Measurements from ENCODE around the gene NUP210L. TPM values are rescaled to one million over a fixed set of nuclear protein-coding genes. Genes with fewer than 3 reads are reported as not detected.

The NUP210L gene
- total and polyA plus RNA-seq, 2 of the 13 experiments (the other 11 are each of a cell fraction or from before 2014, with no cell fraction given) = not detected

DNA sequence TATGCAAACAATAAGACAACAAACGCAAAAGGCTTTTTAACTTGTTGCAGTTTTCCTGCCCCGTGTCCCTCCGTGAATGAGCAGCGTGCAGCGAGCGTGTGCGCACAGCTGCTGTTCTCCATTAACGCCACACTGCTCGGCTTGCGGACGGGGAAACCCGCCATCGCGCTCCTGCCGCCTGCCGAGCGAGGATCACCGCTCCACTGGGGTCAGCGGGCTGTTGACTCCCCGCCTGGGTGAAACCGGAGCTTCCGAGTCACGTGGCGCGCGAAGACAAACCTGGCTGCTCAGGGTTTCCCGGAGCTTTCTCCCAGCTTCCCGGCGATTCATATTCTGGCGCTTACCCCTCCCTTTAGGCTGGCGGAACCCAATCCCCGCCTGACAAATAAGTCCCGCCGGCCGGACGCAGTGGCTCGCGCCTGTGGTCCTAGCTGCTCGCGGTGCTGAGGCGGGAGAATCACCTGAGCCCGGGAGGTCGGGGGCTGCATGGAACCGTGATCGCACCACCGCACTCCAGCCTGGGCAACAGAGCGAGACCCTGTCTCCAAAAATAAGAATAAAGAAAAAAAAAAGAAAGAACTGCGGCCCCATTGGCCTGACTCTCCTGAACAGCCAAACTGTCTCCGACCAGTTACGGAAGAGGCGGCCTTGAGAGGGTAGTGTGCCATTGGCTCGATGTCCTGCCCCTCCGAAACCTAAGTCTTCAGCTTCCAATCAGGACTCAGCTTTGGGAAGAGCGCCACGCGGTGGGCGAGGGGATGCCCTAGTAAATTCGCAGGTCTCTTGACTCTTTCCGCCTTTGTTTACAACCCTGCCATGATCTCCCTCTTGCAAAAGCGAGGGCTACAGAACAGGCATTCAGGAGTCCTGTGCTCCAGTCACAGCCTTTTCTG is 187.5 kb downstream of the NUP210L start, which contains the start of gene CREB3L4 (continued):
- TF ChIP-seq, protein P1, sequence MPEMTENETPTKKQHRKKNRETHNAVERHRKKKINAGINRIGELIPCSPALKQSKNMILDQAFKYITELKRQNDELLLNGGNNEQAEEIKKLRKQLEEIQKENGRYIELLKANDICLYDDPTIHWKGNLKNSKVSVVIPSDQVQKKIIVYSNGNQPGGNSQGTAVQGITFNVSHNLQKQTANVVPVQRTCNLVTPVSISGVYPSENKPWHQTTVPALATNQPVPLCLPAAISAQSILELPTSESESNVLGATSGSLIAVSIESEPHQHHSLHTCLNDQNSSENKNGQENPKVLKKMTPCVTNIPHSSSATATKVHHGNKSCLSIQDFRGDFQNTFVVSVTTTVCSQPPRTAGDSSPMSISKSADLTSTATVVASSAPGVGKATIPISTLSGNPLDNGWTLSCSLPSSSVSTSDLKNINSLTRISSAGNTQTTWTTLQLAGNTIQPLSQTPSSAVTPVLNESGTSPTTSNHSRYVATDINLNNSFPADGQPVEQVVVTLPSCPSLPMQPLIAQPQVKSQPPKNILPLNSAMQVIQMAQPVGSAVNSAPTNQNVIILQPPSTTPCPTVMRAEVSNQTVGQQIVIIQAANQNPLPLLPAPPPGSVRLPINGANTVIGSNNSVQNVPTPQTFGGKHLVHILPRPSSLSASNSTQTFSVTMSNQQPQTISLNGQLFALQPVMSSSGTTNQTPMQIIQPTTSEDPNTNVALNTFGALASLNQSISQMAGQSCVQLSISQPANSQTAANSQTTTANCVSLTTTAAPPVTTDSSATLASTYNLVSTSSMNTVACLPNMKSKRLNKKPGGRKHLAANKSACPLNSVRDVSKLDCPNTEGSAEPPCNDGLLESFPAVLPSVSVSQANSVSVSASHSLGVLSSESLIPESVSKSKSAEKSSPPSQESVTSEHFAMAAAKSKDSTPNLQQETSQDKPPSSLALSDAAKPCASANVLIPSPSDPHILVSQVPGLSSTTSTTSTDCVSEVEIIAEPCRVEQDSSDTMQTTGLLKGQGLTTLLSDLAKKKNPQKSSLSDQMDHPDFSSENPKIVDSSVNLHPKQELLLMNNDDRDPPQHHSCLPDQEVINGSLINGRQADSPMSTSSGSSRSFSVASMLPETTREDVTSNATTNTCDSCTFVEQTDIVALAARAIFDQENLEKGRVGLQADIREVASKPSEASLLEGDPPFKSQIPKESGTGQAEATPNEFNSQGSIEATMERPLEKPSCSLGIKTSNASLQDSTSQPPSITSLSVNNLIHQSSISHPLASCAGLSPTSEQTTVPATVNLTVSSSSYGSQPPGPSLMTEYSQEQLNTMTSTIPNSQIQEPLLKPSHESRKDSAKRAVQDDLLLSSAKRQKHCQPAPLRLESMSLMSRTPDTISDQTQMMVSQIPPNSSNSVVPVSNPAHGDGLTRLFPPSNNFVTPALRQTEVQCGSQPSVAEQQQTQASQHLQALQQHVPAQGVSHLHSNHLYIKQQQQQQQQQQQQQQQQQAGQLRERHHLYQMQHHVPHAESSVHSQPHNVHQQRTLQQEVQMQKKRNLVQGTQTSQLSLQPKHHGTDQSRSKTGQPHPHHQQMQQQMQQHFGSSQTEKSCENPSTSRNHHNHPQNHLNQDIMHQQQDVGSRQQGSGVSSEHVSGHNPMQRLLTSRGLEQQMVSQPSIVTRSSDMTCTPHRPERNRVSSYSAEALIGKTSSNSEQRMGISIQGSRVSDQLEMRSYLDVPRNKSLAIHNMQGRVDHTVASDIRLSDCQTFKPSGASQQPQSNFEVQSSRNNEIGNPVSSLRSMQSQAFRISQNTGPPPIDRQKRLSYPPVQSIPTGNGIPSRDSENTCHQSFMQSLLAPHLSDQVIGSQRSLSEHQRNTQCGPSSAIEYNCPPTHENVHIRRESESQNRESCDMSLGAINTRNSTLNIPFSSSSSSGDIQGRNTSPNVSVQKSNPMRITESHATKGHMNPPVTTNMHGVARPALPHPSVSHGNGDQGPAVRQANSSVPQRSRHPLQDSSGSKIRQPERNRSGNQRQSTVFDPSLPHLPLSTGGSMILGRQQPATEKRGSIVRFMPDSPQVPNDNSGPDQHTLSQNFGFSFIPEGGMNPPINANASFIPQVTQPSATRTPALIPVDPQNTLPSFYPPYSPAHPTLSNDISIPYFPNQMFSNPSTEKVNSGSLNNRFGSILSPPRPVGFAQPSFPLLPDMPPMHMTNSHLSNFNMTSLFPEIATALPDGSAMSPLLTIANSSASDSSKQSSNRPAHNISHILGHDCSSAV (CRISPR knock-in tag; IDR thresholded peaks at IDR 0.05; ENCODE audit: borderline replicate concordance) = no peak
- TF ChIP-seq EED (CRISPR knock-in tag; IDR thresholded peaks at IDR 0.05) (peak; percentile 91), ZFY (CRISPR knock-in tag; IDR thresholded peaks at IDR 0.05) (peak; percentile 74), ZNF33B (CRISPR knock-in tag; IDR thresholded peaks at IDR 0.05) (peak; percentile 89; the same call in 1 of the 2 replicates), ZNF678 (CRISPR knock-in tag; IDR thresholded peaks at IDR 0.05) (no peak), GATA4 (IDR thresholded peaks at IDR 0.05; ENCODE audit: borderline replicate concordance, low read depth) (peak; percentile 20; the same call in 1 of the 2 replicates), NFE2 (CRISPR knock-in tag; IDR thresholded peaks at IDR 0.05) (no peak), TOE1 (CRISPR knock-in tag; IDR thresholded peaks at IDR 0.05) (no peak), NFIC (IDR thresholded peaks at IDR 0.05; ENCODE audit: low read length) (no peak)
- TF ChIP-seq, protein P2, sequence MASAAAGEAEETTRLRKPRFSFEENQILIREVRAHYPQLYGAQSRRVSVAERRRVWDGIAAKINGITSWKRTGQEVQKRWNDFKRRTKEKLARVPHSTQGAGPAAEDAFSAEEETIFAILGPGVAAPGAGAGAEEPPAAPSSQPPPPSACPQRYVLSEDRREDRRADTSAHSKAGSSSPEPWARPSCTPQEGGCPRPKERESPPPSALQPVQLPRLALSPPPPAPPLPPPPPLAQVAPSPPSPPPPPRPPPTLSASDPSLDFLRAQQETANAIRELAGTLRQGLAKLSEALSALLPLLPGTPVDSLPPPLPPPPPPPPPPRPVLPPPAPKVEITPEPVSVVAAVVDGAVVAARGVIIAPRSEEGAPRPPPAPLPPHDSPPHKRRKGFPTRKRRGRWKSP (CRISPR knock-in tag; IDR thresholded peaks at IDR 0.05) = peak; percentile 87
- TF ChIP-seq, protein P3, sequence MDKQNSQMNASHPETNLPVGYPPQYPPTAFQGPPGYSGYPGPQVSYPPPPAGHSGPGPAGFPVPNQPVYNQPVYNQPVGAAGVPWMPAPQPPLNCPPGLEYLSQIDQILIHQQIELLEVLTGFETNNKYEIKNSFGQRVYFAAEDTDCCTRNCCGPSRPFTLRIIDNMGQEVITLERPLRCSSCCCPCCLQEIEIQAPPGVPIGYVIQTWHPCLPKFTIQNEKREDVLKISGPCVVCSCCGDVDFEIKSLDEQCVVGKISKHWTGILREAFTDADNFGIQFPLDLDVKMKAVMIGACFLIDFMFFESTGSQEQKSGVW (CRISPR knock-in tag; IDR thresholded peaks at IDR 0.05; ENCODE audit: borderline replicate concordance) = no peak

All from HepG2 (cell line).